Peyer's patch (tissue), 4 donors: ENCODE data around the gene SLC25A26. TPM values are rescaled to one million over a fixed set of nuclear protein-coding genes. Genes with fewer than 3 reads are reported as not detected.

Experiments used
- DNase-seq, 3 donors: peaks; one replicate each; pipeline ENCODE4 v3.0.0-alpha.2; 2017 to 2019
- H3K27ac ChIP-seq, 4 donors: fragments of 200-600 bp; sonication (generic); one replicate each; pipeline ENCODE4 v1.5.1; 2016 to 2019
- H3K27me3 ChIP-seq, 2 donors: fragments of 200-600 bp; sonication (generic); one replicate each; pipeline ENCODE4 v1.5.1; 2019
- H3K36me3 ChIP-seq, 3 donors: fragments of 200-600 bp; sonication (generic); one replicate each; pipeline ENCODE4 v1.5.1; 2016 to 2019
- H3K4me1 ChIP-seq, 4 donors: fragments of 200-600 bp; sonication (generic); one replicate each; pipeline ENCODE4 v1.5.1; 2016 to 2019
- H3K4me3 ChIP-seq, 4 donors: fragments of 200-600 bp; sonication (generic); 1 replicate in 3 of 4; 2 replicates in 1 of 4; pipeline ENCODE4 v1.5.1; 2016 to 2019; ENCODE audit warnings: mild to moderate bottlenecking in 1 of 4
- H3K9me3 ChIP-seq, 4 donors: fragments of 200-600 bp; sonication (generic); one replicate each; pipeline ENCODE4 v1.5.1; 2016 to 2019; ENCODE audit warnings: mild to moderate bottlenecking in 1 of 4
- CTCF ChIP-seq, 6 experiments: fragments of 450-650 bp in 4 of 6; fragments of 200-600 bp in 2 of 6; sonication (generic) in 1 of 6; IDR thresholded peaks; one replicate each; pipeline ENCODE4 v1.5.1; 2017 to 2019; ENCODE audit warnings: antibody characterized with exemption in 6 of 6, mild to moderate bottlenecking in 3 of 6, moderate library complexity in 1 of 6
- POLR2A ChIP-seq, 2 donors: fragments of 450-650 bp; IDR thresholded peaks; one replicate each; pipeline ENCODE4 v1.5.1; 2017; ENCODE audit warnings: antibody characterized with exemption in 2 of 2, mild to moderate bottlenecking in 2 of 2, moderate library complexity in 2 of 2
- total RNA-seq, 4 donors: library from RNA; depleted of rRNA; stranded (reverse); fragments of >200 nt; gene quantifications; one replicate each; pipeline ENCODE4 v1.1.0, GENCODE V29; 2016

SLC25A26 gene
- total RNA-seq, 4 donors from 2014 or later: 11.9 to 28.9 (median 17.7) TPM

DNA sequence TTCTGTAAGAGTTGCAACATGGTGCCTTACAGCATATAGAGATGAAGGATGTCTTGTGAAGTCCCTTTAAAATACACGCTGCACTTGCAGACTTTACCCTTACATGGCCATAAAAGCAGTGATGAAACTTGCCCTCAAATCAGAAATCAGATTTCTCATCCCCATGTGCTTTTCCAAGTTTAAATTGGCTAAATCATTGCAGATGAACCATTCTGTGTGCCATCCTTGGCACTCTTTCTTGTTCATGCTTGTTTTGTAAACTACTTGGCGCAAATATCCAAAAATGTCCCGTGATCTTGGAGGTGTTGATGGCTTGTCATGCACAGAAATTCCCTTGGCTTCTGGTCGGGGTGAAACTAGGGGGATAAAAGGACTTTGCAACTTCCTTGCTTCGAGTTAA lies 144.3 kb downstream of the SLC25A26 start:
- H3K4me3 ChIP-seq: no peak overlapping the region
- no peak for DNase-seq
- no peaks in the 10 kb centered on the region for H3K36me3 ChIP-seq

GRCh38 chr3:66366747-66367146 lies 145.9 kb downstream of the SLC25A26 start:
- Histone ChIP-seq H3K36me3 (peaks cover 0 to 4% (median 0%) of the 10 kb centered on the region in 3 donors), H3K27ac (no peak overlapping the region), H3K4me1 (no peaks in the 10 kb centered on the region), H3K27me3 (no peaks in the 10 kb centered on the region), H3K9me3 (no peaks in the 10 kb centered on the region), H3K4me3 (no peak overlapping the region)
- no peak for DNase-seq
- no peak for TF ChIP-seq CTCF (IDR thresholded peaks at IDR 0.05)
- TF ChIP-seq POLR2A (IDR thresholded peaks at IDR 0.05): no peak

More for the DNA sequence above, 144.3 kb downstream of the SLC25A26 start:
- H3K9me3 ChIP-seq: no peaks in the 10 kb centered on the region
- H3K4me1 ChIP-seq: no peaks in the 10 kb centered on the region
- TF ChIP-seq POLR2A (IDR thresholded peaks at IDR 0.05): no peak
- TF ChIP-seq CTCF (IDR thresholded peaks at IDR 0.05): no peak
- H3K27me3 ChIP-seq: no peaks in the 10 kb centered on the region
- H3K27ac ChIP-seq: no peak overlapping the region

GRCh38 chr3:66367979-66368378 lies 147.2 kb downstream of the SLC25A26 start:
- Histone ChIP-seq H3K36me3 (peaks cover 0 to 4% (median 0%) of the 10 kb centered on the region in 3 donors), H3K27me3 (no peaks in the 10 kb centered on the region), H3K4me3 (no peak overlapping the region), H3K9me3 (no peaks in the 10 kb centered on the region), H3K27ac (no peak overlapping the region), H3K4me1 (no peaks in the 10 kb centered on the region)
- no peak for DNase-seq
- TF ChIP-seq POLR2A (IDR thresholded peaks at IDR 0.05) (no peak), CTCF (IDR thresholded peaks at IDR 0.05) (no peak)

- H3K9me3 ChIP-seq: no peaks in the 10 kb centered on the region
- H3K4me3 ChIP-seq: no peak overlapping the region
- H3K36me3 ChIP-seq: peaks cover 0 to 8% (median 0%) of the 10 kb centered on the region in 3 donors
- DNase-seq: no peak
- H3K27ac ChIP-seq: no peak overlapping the region
- TF ChIP-seq CTCF (IDR thresholded peaks at IDR 0.05): no peak
- TF ChIP-seq POLR2A (IDR thresholded peaks at IDR 0.05): no peak
- H3K27me3 ChIP-seq: no peaks in the 10 kb centered on the region
- H3K4me1 ChIP-seq: no peaks in the 10 kb centered on the region
Observed at GRCh38 chr3:66370179-66370578, 149.4 kb downstream of the SLC25A26 start.

- H3K27me3 ChIP-seq: no peaks in the 10 kb centered on the region
- no peaks in the 10 kb centered on the region for H3K4me1 ChIP-seq
- no peaks in the 10 kb centered on the region for H3K9me3 ChIP-seq
- TF ChIP-seq POLR2A (IDR thresholded peaks at IDR 0.05) (no peak), CTCF (IDR thresholded peaks at IDR 0.05) (no peak)
- H3K4me3 ChIP-seq: no peak overlapping the region
- peaks cover 0 to 8% (median 0%) of the 10 kb centered on the region in 3 donors for H3K36me3 ChIP-seq
- H3K27ac ChIP-seq: no peak overlapping the region
- DNase-seq: no peak
Observed at GRCh38 chr3:66371432-66371831, 150.6 kb downstream of the SLC25A26 start.
